K562 (cell line): Measurements from ENCODE around the gene CACNA1C. TPM values are rescaled to one million over a fixed set of nuclear protein-coding genes. Genes with fewer than 3 reads are reported as not detected.

ENCODE experiments used
- ATAC-seq: fragments of 200-7000 bp; cut with Tn5 transposase; 3 replicates; pipeline ENCODE4 v1.9.1; 2020; ENCODE audit warnings: moderate library complexity
- BruUV-seq: library from RNA; stranded (reverse); fragments of 400-500 nt; replicated peaks from 2 replicates; lab custom pipeline; 2021; lab: Mats Ljungman, UMichigan
- CTCF ChIA-PET: fragments of 300-600 bp; formaldehyde crosslinking; extraction: SDS; loops from one replicate; lab custom pipeline; 2021; ENCODE audit warnings: low intra/inter-chr PET ratio; lab: Yijun Ruan, JAX
- POLR2A ChIA-PET: fragments of 300-600, 350-650 bp; sonication (Branson Sonifier 250); formaldehyde crosslinking; extraction: SDS; loops from one replicate; lab custom pipeline; 2021; ENCODE audit warnings: antibody characterized with exemption, inconsistent platforms; lab: Yijun Ruan, JAX
- DNase-seq, 4 experiments: peaks; one replicate each; pipeline versions ENCODE4 v3.0.0 to v3.0.0-alpha.2; 2011 to 2018; ENCODE audit warnings: low spot score in 3 of 4, mixed read lengths in 3 of 4; ENCODE audit errors: extremely low read depth in 1 of 4
- FAIRE-seq: peaks from 2 replicates; lab custom pipeline; 2011; peaks lifted over from hg19 to GRCh38; lab: Jason Lieb, UNC
- H2AFZ ChIP-seq: 2 replicates; pipeline ENCODE4 v1.6.0; 2011; ENCODE audit warnings: low read depth, low read length, control low read depth, inconsistent platforms
- H3K27ac ChIP-seq: fragments of 200-600 bp; 3 replicates; pipeline ENCODE4 v1.8.0; 2011; ENCODE audit warnings: low read depth, mild to moderate bottlenecking, control low read depth, inconsistent platforms, low read length, moderate library complexity, mixed read lengths; ENCODE audit errors: extremely low read depth
- H3K27me3 ChIP-seq, 2 experiments: fragments of 300-600 bp in 1 of 2; 2 replicates in 1 of 2; 3 replicates in 1 of 2; pipeline versions ENCODE4 v1.6.0 to v1.8.0; 2011; ENCODE audit warnings: inconsistent platforms in 2 of 2, low read length in 2 of 2, mild to moderate bottlenecking in 1 of 2, mixed read lengths in 1 of 2, moderate library complexity in 1 of 2; ENCODE audit not compliant: control insufficient read depth in 2 of 2, insufficient read depth in 2 of 2
- H3K36me3 ChIP-seq: fragments of 300-600 bp; 3 replicates; pipeline ENCODE4 v1.8.0; 2011; ENCODE audit warnings: mild to moderate bottlenecking, low read length, inconsistent platforms; ENCODE audit not compliant: control insufficient read depth, insufficient read depth
- H3K4me1 ChIP-seq, 2 experiments: fragments of 200-600 bp in 1 of 2; replicated peaks in 1 of 2; 2 replicates in 1 of 2; 3 replicates in 1 of 2; pipeline versions ENCODE4 v1.5.1 to v1.8.0; 2011; ENCODE audit warnings: inconsistent platforms in 2 of 2, low read length in 2 of 2, mild to moderate bottlenecking in 1 of 2, mixed read lengths in 1 of 2, moderate library complexity in 1 of 2; ENCODE audit not compliant: control insufficient read depth in 2 of 2, insufficient read depth in 2 of 2
- H3K4me2 ChIP-seq: 2 replicates; pipeline ENCODE4 v1.6.1; 2011; ENCODE audit warnings: low read length, control low read depth, inconsistent platforms, mixed read lengths; ENCODE audit not compliant: insufficient read depth
- H3K4me3 ChIP-seq: fragments of 200-600 bp; sonication (generic), shearing (Covaris generic); 2 replicates; pipeline ENCODE4 v1.5.1; 2016; ENCODE audit warnings: control low read depth, inconsistent platforms
- H3K79me2 ChIP-seq: fragments of 200-600 bp; 3 replicates; pipeline ENCODE4 v1.8.0; 2011; ENCODE audit warnings: low read length, inconsistent platforms; ENCODE audit not compliant: control insufficient read depth, insufficient read depth
- H3K9ac ChIP-seq, 2 experiments: 2 replicates each; pipeline versions ENCODE4 v1.6.0 to v1.6.1; 2011; ENCODE audit warnings: low read depth in 2 of 2, low read length in 2 of 2, control low read depth in 1 of 2, inconsistent platforms in 1 of 2, mild to moderate bottlenecking in 1 of 2, mixed read lengths in 1 of 2; ENCODE audit not compliant: insufficient read depth in 1 of 2
- H3K9me1 ChIP-seq: one replicate; pipeline ENCODE4 v1.6.0; 2011; ENCODE audit warnings: inconsistent platforms, mild to moderate bottlenecking, low read length, moderate library complexity; ENCODE audit not compliant: control insufficient read depth, insufficient read depth
- H3K9me3 ChIP-seq: replicated peaks from 2 replicates; pipeline ENCODE4 v1.5.1; 2011; ENCODE audit warnings: low read depth, low read length, inconsistent platforms; ENCODE audit not compliant: control insufficient read depth, insufficient read depth
- H4K20me1 ChIP-seq: replicated peaks from 2 replicates; pipeline ENCODE4 v1.6.1; 2011; ENCODE audit warnings: low read length, inconsistent platforms, mixed read lengths; ENCODE audit not compliant: control insufficient read depth, insufficient read depth
- ASH1L ChIP-seq: fragments of 450-650 bp; IDR thresholded peaks from 2 replicates; pipeline ENCODE4 v1.6.1; 2018; ENCODE audit warnings: borderline replicate concordance, mild to moderate bottlenecking, low read depth; ENCODE audit not compliant: partially characterized antibody
- BDP1 ChIP-seq: IDR thresholded peaks from 3 replicates; pipeline ENCODE4 v1.6.1; 2011; ENCODE audit not compliant: insufficient read length, insufficient read depth
- IFI16 ChIP-seq: fragments of 250-450 bp; sonication (Bioruptor Pico); IDR thresholded peaks from 2 replicates; pipeline ENCODE4 v2.1.2; 2022; ENCODE audit warnings: mild to moderate bottlenecking, inconsistent platforms
- KDM4B ChIP-seq, 2 experiments: fragments of 450-650 bp in 1 of 2; sonication (generic) in 1 of 2; IDR thresholded peaks; 2 replicates each; pipeline ENCODE4 v1.6.1; 2016 to 2017; ENCODE audit warnings: borderline replicate concordance in 2 of 2, antibody characterized with exemption in 1 of 2, low read depth in 1 of 2, mild to moderate bottlenecking in 1 of 2
- NFIX ChIP-seq: fragments of 250-450 bp; sonication (Bioruptor Pico); IDR thresholded peaks from 2 replicates; pipeline ENCODE4 v1.4.0; 2020; ENCODE audit warnings: low read depth, mild to moderate bottlenecking, moderate library complexity
- RAD21 ChIP-seq, 2 experiments: fragments of 250-450 bp in 1 of 2; fragments of 450-650 bp in 1 of 2; sonication (Bioruptor Pico) in 1 of 2; formaldehyde crosslinking in 1 of 2; IDR thresholded peaks in 1 of 2; conservative IDR thresholded peaks in 1 of 2; 2 replicates each; pipeline versions ENCODE4 v1.4.0 to v1.8.0; 2020 to 2022; ENCODE audit warnings: mild to moderate bottlenecking in 2 of 2, moderate library complexity in 1 of 2
- XRCC5 ChIP-seq: fragments of 200-400 bp; formaldehyde crosslinking; IDR thresholded peaks from 2 replicates; pipeline ENCODE4 v1.6.1; 2017; ENCODE audit warnings: low read depth, mild to moderate bottlenecking, low read length
- ZHX1 ChIP-seq: fragments of 150-350 bp; conservative IDR thresholded peaks from 2 replicates; pipeline ENCODE4 v1.6.1; 2014; ENCODE audit warnings: low read length
- WGBS: fragments of 100-300 bp; shearing (Covaris generic); methylation state at CpG from one replicate; pipeline ENCODE4 v1.1.6; 2016; ENCODE audit warnings: low coverage, mixed read lengths; ENCODE audit not compliant: insufficient coverage; ENCODE audit errors: missing lambda C conversion rate; 5-methylcytosine and 5-hydroxymethylcytosine counted together
- in situ Hi-C: fragments of 300-500 bp; cut with MboI; formaldehyde crosslinking; loops from 4 replicates; pipeline ENCODE4 v1.15.0; 2018; ENCODE audit warnings: inconsistent platforms, mixed read lengths
- intact Hi-C: fragments of 100-400 bp; cut with micrococcal nuclease; formaldehyde crosslinking; loops from 2 replicates; pipeline ENCODE4 v1.14.2; 2022
- polyA plus RNA-seq, 8 experiments: library from polyadenylated mRNA; depleted of rRNA in 4 of 8; stranded (reverse) in 5 of 8; unstranded in 3 of 8; fragments of >200 nt; fragmentation: Nextera tagmentation in 2 of 8; fragmentation: Illumina TruSeq in 1 of 8; extraction: Ambion mirVana in 2 of 8; extraction: Trizol in 1 of 8; gene quantifications; 2 replicates each; pipeline versions ENCODE4 v1.2.1 to v1.2.3, GENCODE V29; 2011 to 2014; ENCODE audit warnings: inconsistent platforms in 1 of 8, missing spikeins in 1 of 8
- total RNA-seq, 7 experiments: library from RNA; depleted of rRNA in 6 of 7; stranded (reverse); fragments of >200 nt in 6 of 7; fragmentation: Illumina TruSeq in 2 of 7; extraction: Trizol in 2 of 7; gene quantifications; 2 replicates each; pipeline versions ENCODE4 v1.2.1 to v1.2.3, GENCODE V29; 2011 to 2021; ENCODE audit warnings: low replicate concordance in 1 of 7
- TF ChIP-seq, protein P1 (sequence below): fragments of 250-450 bp; sonication (Bioruptor Pico); IDR thresholded peaks from 2 replicates; pipeline ENCODE4 v1.5.0; 2021; ENCODE audit warnings: mild to moderate bottlenecking, borderline replicate concordance

Gene CACNA1C
- total and polyA plus RNA-seq, 9 of the 15 experiments (the other 6 are each of a cell fraction or from before 2014, with no cell fraction given) = not detected

DNA sequence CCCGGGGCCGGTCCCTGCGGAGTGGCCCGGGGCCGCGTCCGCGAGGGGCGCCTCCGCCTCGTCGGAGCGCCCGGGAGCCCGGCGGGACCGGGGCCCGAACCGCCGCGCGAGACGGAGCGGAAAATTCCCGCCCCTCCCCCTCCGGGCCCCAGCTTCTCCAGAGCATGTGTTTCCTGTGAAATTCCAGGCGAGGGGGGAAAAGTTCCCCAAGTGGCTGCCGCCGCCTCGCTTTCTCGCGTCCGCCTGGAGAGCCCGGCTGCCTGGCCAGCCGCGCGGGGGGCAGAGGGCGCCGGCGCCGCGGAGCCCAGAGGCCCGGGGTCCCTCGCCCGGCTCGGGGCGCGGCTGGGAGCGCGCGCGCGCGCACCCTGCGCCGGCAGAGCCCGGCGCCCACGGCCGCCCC lies 904 bp downstream of the CACNA1C start:
- no peak overlapping the region for H3K9ac ChIP-seq
- no peaks in the 10 kb centered on the region for H3K79me2 ChIP-seq
- H3K9me1 ChIP-seq = no peaks in the 10 kb centered on the region
- BruUV-seq = no TSS peak
- POLR2A ChIA-PET = no interaction called here
- H3K27me3 ChIP-seq = peaks cover 0 to 25% of the 10 kb centered on the region in 2 experiments; a peak in 2 of 5 replicates
- in situ Hi-C loops (loop anchor here (10.0 to 25.0 kb wide), 2 partner anchors 234 to 531 kb away; no protein-coding TSS in a partner anchor), intact Hi-C loops (no loop called here)
- no peak overlapping the region for H3K4me3 ChIP-seq
- no peaks in the 10 kb centered on the region for H3K9me3 ChIP-seq
- DNase-seq (no peak), ATAC-seq (no peak), FAIRE-seq (no peak)
- H3K4me2 ChIP-seq = no peak overlapping the region
- no peak overlapping the region for H3K27ac ChIP-seq
- H3K4me1 ChIP-seq = no peaks in the 10 kb centered on the region
- H4K20me1 ChIP-seq = no peaks in the 10 kb centered on the region
- H3K36me3 ChIP-seq = no peaks in the 10 kb centered on the region
- H2AFZ ChIP-seq = no peak overlapping the region
- TF ChIP-seq ASH1L (no peak), ZHX1 (no peak), XRCC5 (no peak), KDM4B (IDR thresholded peaks at IDR 0.05; ENCODE audit: borderline replicate concordance in 2 of 2, low read depth in 1 of 2) (no peak), NFIX (no peak), IFI16 (CRISPR knock-in tag) (no peak), BDP1 (no peak), RAD21 (CRISPR knock-in tag; conservative IDR thresholded peaks at IDR 0.05 in 1 of 2, IDR thresholded peaks at IDR 0.05 in 1 of 2) (no peak)
- TF ChIP-seq, protein P1, sequence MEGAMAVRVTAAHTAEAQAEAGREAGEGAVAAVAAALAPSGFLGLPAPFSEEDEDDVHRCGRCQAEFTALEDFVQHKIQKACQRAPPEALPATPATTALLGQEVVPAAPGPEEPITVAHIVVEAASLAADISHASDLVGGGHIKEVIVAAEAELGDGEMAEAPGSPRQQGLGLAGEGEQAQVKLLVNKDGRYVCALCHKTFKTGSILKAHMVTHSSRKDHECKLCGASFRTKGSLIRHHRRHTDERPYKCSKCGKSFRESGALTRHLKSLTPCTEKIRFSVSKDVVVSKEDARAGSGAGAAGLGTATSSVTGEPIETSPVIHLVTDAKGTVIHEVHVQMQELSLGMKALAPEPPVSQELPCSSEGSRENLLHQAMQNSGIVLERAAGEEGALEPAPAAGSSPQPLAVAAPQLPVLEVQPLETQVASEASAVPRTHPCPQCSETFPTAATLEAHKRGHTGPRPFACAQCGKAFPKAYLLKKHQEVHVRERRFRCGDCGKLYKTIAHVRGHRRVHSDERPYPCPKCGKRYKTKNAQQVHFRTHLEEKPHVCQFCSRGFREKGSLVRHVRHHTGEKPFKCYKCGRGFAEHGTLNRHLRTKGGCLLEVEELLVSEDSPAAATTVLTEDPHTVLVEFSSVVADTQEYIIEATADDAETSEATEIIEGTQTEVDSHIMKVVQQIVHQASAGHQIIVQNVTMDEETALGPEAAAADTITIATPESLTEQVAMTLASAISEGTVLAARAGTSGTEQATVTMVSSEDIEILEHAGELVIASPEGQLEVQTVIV (CRISPR knock-in tag) = no peak
- WGBS = no CpG with 5 or more reads among the region's 60 CpGs
- CTCF ChIA-PET = no interaction called here
